ENCODE results near the gene TMEM221.

DNA sequence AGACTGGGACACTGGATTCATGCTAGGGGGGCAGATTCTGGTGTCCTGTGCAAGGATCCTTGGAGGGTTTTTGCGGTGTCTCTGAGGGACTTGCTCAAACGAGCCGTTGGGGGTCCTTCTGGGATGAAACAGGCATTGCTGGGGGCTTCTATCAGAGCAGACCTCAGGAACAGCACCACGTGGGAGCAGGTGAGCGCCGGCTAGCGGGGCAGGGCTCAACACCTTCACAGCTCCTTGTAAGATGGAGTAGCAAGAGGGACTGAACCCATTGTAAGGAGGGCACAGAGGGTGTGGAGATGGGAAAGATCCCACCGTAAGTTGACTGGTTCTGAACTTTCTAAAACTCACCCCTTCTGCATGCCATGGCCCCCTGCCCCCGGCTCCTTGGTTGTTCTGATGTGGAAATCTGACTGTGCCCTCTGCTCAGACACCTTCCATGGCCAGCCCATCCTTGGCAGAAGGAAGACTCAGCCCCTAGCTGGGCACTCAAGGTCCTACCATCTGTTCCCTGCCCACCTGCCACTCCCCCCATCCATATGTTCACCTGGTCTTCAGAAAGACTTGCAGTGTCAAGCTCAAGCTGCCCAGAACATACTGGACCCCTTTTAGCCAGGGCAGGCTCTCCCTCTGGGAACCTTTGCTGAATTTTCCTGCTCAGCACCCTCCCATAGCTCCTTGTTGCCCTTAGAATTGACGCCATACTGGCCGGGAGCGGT lies 23.1 kb upstream of the TMEM221 start:
- TF ChIP-seq, protein P1, sequence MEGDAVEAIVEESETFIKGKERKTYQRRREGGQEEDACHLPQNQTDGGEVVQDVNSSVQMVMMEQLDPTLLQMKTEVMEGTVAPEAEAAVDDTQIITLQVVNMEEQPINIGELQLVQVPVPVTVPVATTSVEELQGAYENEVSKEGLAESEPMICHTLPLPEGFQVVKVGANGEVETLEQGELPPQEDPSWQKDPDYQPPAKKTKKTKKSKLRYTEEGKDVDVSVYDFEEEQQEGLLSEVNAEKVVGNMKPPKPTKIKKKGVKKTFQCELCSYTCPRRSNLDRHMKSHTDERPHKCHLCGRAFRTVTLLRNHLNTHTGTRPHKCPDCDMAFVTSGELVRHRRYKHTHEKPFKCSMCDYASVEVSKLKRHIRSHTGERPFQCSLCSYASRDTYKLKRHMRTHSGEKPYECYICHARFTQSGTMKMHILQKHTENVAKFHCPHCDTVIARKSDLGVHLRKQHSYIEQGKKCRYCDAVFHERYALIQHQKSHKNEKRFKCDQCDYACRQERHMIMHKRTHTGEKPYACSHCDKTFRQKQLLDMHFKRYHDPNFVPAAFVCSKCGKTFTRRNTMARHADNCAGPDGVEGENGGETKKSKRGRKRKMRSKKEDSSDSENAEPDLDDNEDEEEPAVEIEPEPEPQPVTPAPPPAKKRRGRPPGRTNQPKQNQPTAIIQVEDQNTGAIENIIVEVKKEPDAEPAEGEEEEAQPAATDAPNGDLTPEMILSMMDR (IDR thresholded peaks at IDR 0.05; ENCODE audit: borderline replicate concordance, extremely low read depth, low read length, poor library complexity, severe bottlenecking): no peak
- TF ChIP-seq EZH2 (IDR thresholded peaks at IDR 0.05; ENCODE audit: borderline replicate concordance, low read depth, low read length, severe bottlenecking): no peak

All from DND-41 (cell line).